ENCODE measurements around the gene HTT-AS. TPM values are rescaled to one million over a fixed set of nuclear protein-coding genes. Genes with fewer than 3 reads are reported as not detected.

Gene HTT-AS
- total RNA-seq, 2 donors from 2014 or later: not detected

GRCh38 chr4:3121110-3121509, 46.8 kb upstream of the HTT-AS start:
- Histone ChIP-seq H3K36me3 (peaks cover 5 to 6% of the 10 kb centered on the region in 2 donors), H3K4me3 (no peak overlapping the region), H3K9me3 (no peaks in the 10 kb centered on the region), H3K27me3 (replicated peaks; ENCODE audit: insufficient read depth) (no peaks in the 10 kb centered on the region), H3K4me1 (replicated peaks) (peaks cover 10% of the 10 kb centered on the region), H3K27ac (no peak overlapping the region)
- no peak for DNase-seq (ENCODE audit: low spot score)
- TF ChIP-seq POLR2A (IDR thresholded peaks at IDR 0.05) (no peak), POLR2AphosphoS5 (IDR thresholded peaks at IDR 0.05) (no peak), CTCF (IDR thresholded peaks at IDR 0.05) (no peak)
- WGBS: 95% methylated on average over 9 of the region's 9 CpGs
- intact Hi-C loops (cut with DNase I): no loop called here

GRCh38 chr4:3119464-3119863, 45.1 kb upstream of the HTT-AS start:
- Histone ChIP-seq H3K4me3 (no peak overlapping the region), H3K27me3 (replicated peaks; ENCODE audit: insufficient read depth) (no peaks in the 10 kb centered on the region), H3K4me1 (replicated peaks) (peaks cover 10% of the 10 kb centered on the region), H3K36me3 (peaks cover 10% of the 10 kb centered on the region in 2 donors), H3K27ac (no peak overlapping the region), H3K9me3 (no peaks in the 10 kb centered on the region)
- intact Hi-C loops (cut with DNase I): no loop called here
- TF ChIP-seq POLR2A (IDR thresholded peaks at IDR 0.05) (no peak), CTCF (IDR thresholded peaks at IDR 0.05) (no peak), POLR2AphosphoS5 (IDR thresholded peaks at IDR 0.05) (no peak)
- WGBS: 68% methylated on average over 2 of the region's 2 CpGs
- no peak for DNase-seq (ENCODE audit: low spot score)

- H3K4me1 ChIP-seq (replicated peaks): peaks cover 6% of the 10 kb centered on the region
- intact Hi-C loops (cut with DNase I): no loop called here
- no peaks in the 10 kb centered on the region for H3K9me3 ChIP-seq
- no peak for DNase-seq (ENCODE audit: low spot score)
- H3K36me3 ChIP-seq: peaks cover 10% of the 10 kb centered on the region in 2 donors
- TF ChIP-seq POLR2A (IDR thresholded peaks at IDR 0.05) (no peak), POLR2AphosphoS5 (IDR thresholded peaks at IDR 0.05) (no peak), CTCF (IDR thresholded peaks at IDR 0.05) (no peak)
- no peaks in the 10 kb centered on the region for H3K27me3 ChIP-seq (replicated peaks; ENCODE audit: insufficient read depth)
- no peak overlapping the region for H3K4me3 ChIP-seq
- 68% methylated on average over 8 of the region's 8 CpGs for WGBS
- H3K27ac ChIP-seq: no peak overlapping the region
Measured at GRCh38 chr4:3118312-3118711, 44.0 kb upstream of the HTT-AS start.

GRCh38 chr4:3116955-3117354, 42.6 kb upstream of the HTT-AS start:
- H3K4me3 ChIP-seq: no peak overlapping the region
- no peaks in the 10 kb centered on the region for H3K4me1 ChIP-seq (replicated peaks)
- no peaks in the 10 kb centered on the region for H3K27me3 ChIP-seq (replicated peaks; ENCODE audit: insufficient read depth)
- peaks cover 10% of the 10 kb centered on the region in 2 donors for H3K36me3 ChIP-seq
- no peak for DNase-seq (ENCODE audit: low spot score)
- 85% methylated on average over 2 of the region's 2 CpGs for WGBS
- H3K27ac ChIP-seq: no peak overlapping the region
- no peaks in the 10 kb centered on the region for H3K9me3 ChIP-seq
- TF ChIP-seq CTCF (IDR thresholded peaks at IDR 0.05) (no peak), POLR2A (IDR thresholded peaks at IDR 0.05) (no peak), POLR2AphosphoS5 (IDR thresholded peaks at IDR 0.05) (no peak)
- intact Hi-C loops (cut with DNase I): no loop called here

GRCh38 chr4:3115637-3116270, 41.4 kb upstream of the HTT-AS start:
- no peak overlapping the region for H3K27ac ChIP-seq
- peaks cover 10% of the 10 kb centered on the region in 2 donors for H3K36me3 ChIP-seq
- H3K4me1 ChIP-seq (replicated peaks): no peaks in the 10 kb centered on the region
- DNase-seq (ENCODE audit: low spot score): no peak
- H3K27me3 ChIP-seq (replicated peaks; ENCODE audit: insufficient read depth): no peaks in the 10 kb centered on the region
- intact Hi-C loops (cut with DNase I): no loop called here
- WGBS: 89% methylated on average over 15 of the region's 15 CpGs
- no peak for TF ChIP-seq POLR2A (IDR thresholded peaks at IDR 0.05)
- TF ChIP-seq CTCF (IDR thresholded peaks at IDR 0.05): no peak
- TF ChIP-seq POLR2AphosphoS5 (IDR thresholded peaks at IDR 0.05): no peak
- no peaks in the 10 kb centered on the region for H3K9me3 ChIP-seq
- H3K4me3 ChIP-seq: no peak overlapping the region

All from prostate gland (tissue), 2 donors.